KOPT-K1 (cell line): ENCODE data around the gene OTOP3.
"Not testable (repeated sequence)": the region's sequence is repeated elsewhere in the genome, so short reads cannot be mapped to it uniquely, and the experiment has no call there.

Experiments
- H3K27ac ChIP-seq: fragments of 200-600 bp; sonication (generic); 2 replicates; pipeline ENCODE4 v1.5.1; 2016; ENCODE audit warnings: antibody characterized with exemption, mild to moderate bottlenecking, low read depth, low read length; ENCODE audit not compliant: poor library complexity, severe bottlenecking
- H3K36me3 ChIP-seq: fragments of 200-600 bp; sonication (generic); 2 replicates; pipeline ENCODE4 v1.5.1; 2017; ENCODE audit warnings: antibody characterized with exemption, mild to moderate bottlenecking, low read length, moderate library complexity; ENCODE audit not compliant: insufficient read depth
- H3K9me3 ChIP-seq: fragments of 200-600 bp; sonication (generic); 2 replicates; pipeline ENCODE4 v1.5.1; 2017; ENCODE audit warnings: antibody characterized with exemption, low read length, mild to moderate bottlenecking; ENCODE audit not compliant: insufficient read depth, poor library complexity, severe bottlenecking

Gene OTOP3

GRCh38 chr17:74972973-74973328 lies 37.3 kb downstream of the OTOP3 start:
- Histone ChIP-seq H3K27ac (no peak overlapping the region), H3K36me3 (no peaks in the 10 kb centered on the region)

GRCh38 chr17:74975943-74976342 lies 40.2 kb downstream of the OTOP3 start:
- H3K36me3 ChIP-seq = no peaks in the 10 kb centered on the region
- H3K9me3 ChIP-seq = no peaks in the 10 kb centered on the region
- no peak overlapping the region for H3K27ac ChIP-seq

More at GRCh38 chr17:74972973-74973328, 37.3 kb downstream of the OTOP3 start:
- no peaks in the 10 kb centered on the region for H3K9me3 ChIP-seq

GRCh38 chr17:74977802-74978201 lies 42.1 kb downstream of the OTOP3 start:
- H3K36me3 ChIP-seq = no peaks in the 10 kb centered on the region
- no peaks in the 10 kb centered on the region for H3K9me3 ChIP-seq
- H3K27ac ChIP-seq = no peak overlapping the region

GRCh38 chr17:74978240-74978639 lies 42.5 kb downstream of the OTOP3 start:
- Histone ChIP-seq H3K27ac (no peak overlapping the region), H3K36me3 (no peaks in the 10 kb centered on the region), H3K9me3 (no peaks in the 10 kb centered on the region)

- Histone ChIP-seq H3K9me3 (no peaks in the 10 kb centered on the region), H3K27ac (no peak overlapping the region), H3K36me3 (no peaks in the 10 kb centered on the region)
Measured at GRCh38 chr17:74979408-74980146, 43.9 kb downstream of the OTOP3 start.

GRCh38 chr17:74981318-74981978 lies 45.8 kb downstream of the OTOP3 start:
- no peak overlapping the region for H3K27ac ChIP-seq
- no peaks in the 10 kb centered on the region for H3K9me3 ChIP-seq

GRCh38 chr17:74981979-74982662 lies 46.4 kb downstream of the OTOP3 start:
- H3K9me3 ChIP-seq = no peaks in the 10 kb centered on the region
- no peaks in the 10 kb centered on the region for H3K36me3 ChIP-seq
- no peak overlapping the region for H3K27ac ChIP-seq

More at GRCh38 chr17:74981318-74981978, 45.8 kb downstream of the OTOP3 start:
- no peaks in the 10 kb centered on the region for H3K36me3 ChIP-seq

- not testable (repeated sequence) for H3K36me3 ChIP-seq, H3K9me3 ChIP-seq, H3K27ac ChIP-seq
Measured at GRCh38 chr17:74982663-74983313, 47.1 kb downstream of the OTOP3 start.

- no peaks in the 10 kb centered on the region for H3K36me3 ChIP-seq
- H3K27ac ChIP-seq = no peak overlapping the region
- no peaks in the 10 kb centered on the region for H3K9me3 ChIP-seq
Measured at GRCh38 chr17:74986206-74986576, 50.5 kb downstream of the OTOP3 start.

GRCh38 chr17:74987418-74987908 lies 51.8 kb downstream of the OTOP3 start, which contains the start of gene CDR2L:
Gene CDR2L, plus strand, starts transcription at chr17:74987632. Its CDS starts 412 bp downstream, at chr17:74988044.
- H3K9me3 ChIP-seq = no peaks in the 10 kb centered on the region

GRCh38 chr17:74987909-74988711 lies 52.4 kb downstream of the OTOP3 start:
- no peaks in the 10 kb centered on the region for H3K9me3 ChIP-seq
- H3K27ac ChIP-seq = no peak overlapping the region
- no peaks in the 10 kb centered on the region for H3K36me3 ChIP-seq

More at GRCh38 chr17:74987418-74987908, 51.8 kb downstream of the OTOP3 start, which contains the start of gene CDR2L:
- H3K27ac ChIP-seq = no peak within 1 kb of the TSS
- no peaks in the 10 kb centered on the region for H3K36me3 ChIP-seq

- Histone ChIP-seq H3K27ac (no peak overlapping the region), H3K9me3 (no peaks in the 10 kb centered on the region), H3K36me3 (no peaks in the 10 kb centered on the region)
Measured at GRCh38 chr17:74990581-74991105, 54.9 kb downstream of the OTOP3 start.

GRCh38 chr17:74992223-74992622 lies 56.5 kb downstream of the OTOP3 start:
- H3K9me3 ChIP-seq = no peaks in the 10 kb centered on the region
- no peaks in the 10 kb centered on the region for H3K36me3 ChIP-seq
- no peak overlapping the region for H3K27ac ChIP-seq

- H3K27ac ChIP-seq = no peak overlapping the region
- H3K36me3 ChIP-seq = no peaks in the 10 kb centered on the region
- H3K9me3 ChIP-seq = no peaks in the 10 kb centered on the region
Measured at GRCh38 chr17:74994440-74994839, 58.7 kb downstream of the OTOP3 start.
